Adrenal gland (tissue), 12 donors: ENCODE results near the gene SNX5. TPM values are rescaled to one million over a fixed set of nuclear protein-coding genes. Genes with fewer than 3 reads are reported as not detected.

ENCODE experiments used
- DNase-seq, 7 donors: peaks; one replicate each; pipeline ENCODE4 v3.0.0-alpha.2; 2019 to 2020
- H3K27ac ChIP-seq, 5 donors: fragments of 200-600 bp; sonication (generic) in 4 of 5; 1 replicate in 3 of 5; 2 replicates in 2 of 5; pipeline versions ENCODE4 v1.5.1 to v1.8.0; 2016 to 2020; ENCODE audit warnings: mild to moderate bottlenecking in 1 of 5
- H3K27me3 ChIP-seq: fragments of 200-600 bp; 2 replicates; pipeline ENCODE4 v1.8.0; 2021
- H3K36me3 ChIP-seq, 2 donors: fragments of 200-600 bp; replicated peaks in 1 of 2; 1 replicate in 1 of 2; 2 replicates in 1 of 2; pipeline versions ENCODE4 v1.5.1 to v1.8.0; 2018 to 2022
- H3K4me1 ChIP-seq, 2 donors: fragments of 200-600 bp; replicated peaks in 1 of 2; 1 replicate in 1 of 2; 2 replicates in 1 of 2; pipeline versions ENCODE4 v1.5.1 to v1.8.0; 2018 to 2021
- H3K4me3 ChIP-seq, 4 donors: fragments of 200-600 bp; sonication (generic) in 3 of 4; one replicate each; pipeline ENCODE4 v1.5.1; 2016 to 2018
- H3K9me3 ChIP-seq, 3 donors: fragments of 200-600 bp; sonication (generic) in 1 of 3; replicated peaks in 1 of 3; 1 replicate in 2 of 3; 2 replicates in 1 of 3; pipeline versions ENCODE4 v1.5.1 to v1.8.0; 2016 to 2021
- CTCF ChIP-seq, 6 experiments: fragments of 450-650 bp in 4 of 6; fragments of 200-600 bp in 2 of 6; sonication (generic) in 1 of 6; IDR thresholded peaks; 1 replicate in 5 of 6; 2 replicates in 1 of 6; pipeline versions ENCODE4 v1.5.1 to v1.8.0; 2016 to 2021; ENCODE audit warnings: antibody characterized with exemption in 6 of 6, mild to moderate bottlenecking in 2 of 6, moderate library complexity in 1 of 6
- POLR2A ChIP-seq, 2 donors: fragments of 450-650 bp; IDR thresholded peaks; one replicate each; pipeline ENCODE4 v1.6.1; 2017; ENCODE audit warnings: antibody characterized with exemption in 2 of 2, mild to moderate bottlenecking in 2 of 2, moderate library complexity in 1 of 2
- WGBS, 4 donors: extraction: QIAGEN DNeasy Blood & Tissue Kit in 2 of 4; methylation state at CpG; one replicate each; pipeline versions ENCODE4 v1.1.5 to v1.1.7; 2013 to 2017; 5-methylcytosine and 5-hydroxymethylcytosine counted together
- intact Hi-C, 2 donors: fragments of 100-400 bp; cut with DNase I; formaldehyde crosslinking; loops; one replicate each; pipeline versions ENCODE4 v1.14.1 to v1.15.0; 2022 to 2023
- polyA plus RNA-seq, 3 donors: library from polyadenylated mRNA; stranded (reverse); fragments of 200-250 nt in 2 of 3; fragments of 350-450 nt in 1 of 3; fragmentation: Illumina TruSeq in 1 of 3; extraction: RNeasy Lipid Tissue Mini Kit (QIAGEN cat#74804) in 1 of 3; gene quantifications; one replicate each; pipeline ENCODE4 v1.2.3, GENCODE V29; 2013 to 2014
- total RNA-seq, 9 donors: library from RNA; depleted of rRNA in 4 of 9; stranded (reverse); fragments of >200 nt in 4 of 9; fragments of 120-200 nt in 1 of 9; fragmentation: NEBNext Ultra II Directional in 1 of 9; extraction: Animal tissue kit (Norgen Biotek cat#: 25700) in 1 of 9; gene quantifications; one replicate each; pipeline versions ENCODE4 v1.1.0 to v1.2.4, GENCODE V29; 2013 to 2023
- donor health status: healthy with polysubstance abuse.
- donor health status: Bipolar disorder and iron deficiency.
- donor health status: DM: yes; HTN: yes; CAD: no.
- donor health status: DM: no; HTN: no; CAD: no.
- donor health status: DM: no; HTN: no; CAD: no.
- donor health status: DM: yes; HTN: yes; CAD: no.

Gene SNX5
- total and polyA plus RNA-seq, 12 donors = 103 to 201 (median 144) TPM

- TF ChIP-seq CTCF (IDR thresholded peaks at IDR 0.05) = no peak
- TF ChIP-seq POLR2A (IDR thresholded peaks at IDR 0.05) = no peak
- WGBS, 4 donors = 91 to 95% (median 93%) methylated on average over 10 of the region's 10 CpGs
- Histone ChIP-seq H3K36me3 (peaks cover 0 to 54% of the 10 kb centered on the region in 2 donors), H3K4me3 (no peak overlapping the region), H3K9me3 (no peaks in the 10 kb centered on the region), H3K4me1 (peaks cover 0 to 19% of the 10 kb centered on the region in 2 donors), H3K27me3 (no peaks in the 10 kb centered on the region), H3K27ac (no peak overlapping the region)
- no peak for DNase-seq
- intact Hi-C loops = no loop called here
These were observed 27.3 kb downstream of the SNX5 start for GRCh38 chr20:17941087-17941825.

GRCh38 chr20:17940224-17940971 lies 28.2 kb downstream of the SNX5 start:
- intact Hi-C loops = no loop called here
- 56 to 69% (median 64%) methylated on average over 5 to 6 of the region's 6 CpGs for WGBS, 4 donors
- H3K27ac ChIP-seq = no peak overlapping the region
- no peaks in the 10 kb centered on the region for H3K27me3 ChIP-seq
- TF ChIP-seq POLR2A (IDR thresholded peaks at IDR 0.05) = no peak
- TF ChIP-seq CTCF (IDR thresholded peaks at IDR 0.05) = no peak
- no peaks in the 10 kb centered on the region for H3K9me3 ChIP-seq
- peaks cover 0 to 45% of the 10 kb centered on the region in 2 donors for H3K36me3 ChIP-seq
- H3K4me1 ChIP-seq = peaks cover 0 to 19% of the 10 kb centered on the region in 2 donors
- DNase-seq = no peak
- H3K4me3 ChIP-seq = no peak overlapping the region

GRCh38 chr20:17939622-17940223 lies 28.9 kb downstream of the SNX5 start:
- H3K4me3 ChIP-seq = no peak overlapping the region
- no peaks in the 10 kb centered on the region for H3K27me3 ChIP-seq
- H3K9me3 ChIP-seq = no peaks in the 10 kb centered on the region
- H3K27ac ChIP-seq = no peak overlapping the region
- peaks cover 0 to 19% of the 10 kb centered on the region in 2 donors for H3K4me1 ChIP-seq
- peaks cover 0 to 39% of the 10 kb centered on the region in 2 donors for H3K36me3 ChIP-seq
- no peak for TF ChIP-seq POLR2A (IDR thresholded peaks at IDR 0.05)
- intact Hi-C loops = no loop called here
- no peak for DNase-seq
- 59 to 66% (median 61%) methylated on average over 6 to 7 of the region's 7 CpGs for WGBS, 4 donors

GRCh38 chr20:17938871-17939619 lies 29.5 kb downstream of the SNX5 start:
- TF ChIP-seq POLR2A (IDR thresholded peaks at IDR 0.05) (no peak), CTCF (IDR thresholded peaks at IDR 0.05) (peak; percentile 75 to 88 (median 84))
- 20 to 24% (median 21%) methylated on average over 12 to 13 of the region's 13 CpGs for WGBS, 4 donors
- H3K27me3 ChIP-seq = no peaks in the 10 kb centered on the region
- no peak overlapping the region for H3K4me3 ChIP-seq
- intact Hi-C loops = no loop called here
- peaks cover 0 to 19% of the 10 kb centered on the region in 2 donors for H3K4me1 ChIP-seq
- H3K36me3 ChIP-seq = peaks cover 0 to 35% of the 10 kb centered on the region in 2 donors
- H3K27ac ChIP-seq = no peak overlapping the region
- DNase-seq = peak; percentile 50 to 82 (median 69)
- H3K9me3 ChIP-seq = no peaks in the 10 kb centered on the region
